ENCODE data around the gene SLC2A13. TPM values are rescaled to one million over a fixed set of nuclear protein-coding genes. Genes with fewer than 3 reads are reported as not detected.

The SLC2A13 gene
- total RNA-seq, 1 experiment from 2014 or later, result 1.6 TPM

GRCh38 chr12:40017488-40017887 is 88.4 kb downstream of the SLC2A13 start:
- H2AFZ ChIP-seq, result peak overlapping the region; percentile 35; the same call in 1 of the 2 replicates
- no peaks in the 10 kb centered on the region for H3K9me2 ChIP-seq (ENCODE audit: insufficient read depth)
- H3K36me3 ChIP-seq (ENCODE audit: low read depth), result no peaks in the 10 kb centered on the region
- no peaks in the 10 kb centered on the region for H3F3A ChIP-seq (ENCODE audit: insufficient read depth, low read depth)
- no peaks in the 10 kb centered on the region for H4K20me1 ChIP-seq (ENCODE audit: insufficient read depth)
- ChIA-PET POLR2A (ENCODE audit: unreplicated experiment) (no interaction called here), CTCF (no interaction called here)
- no peaks in the 10 kb centered on the region for H3K9me3 ChIP-seq (ENCODE audit: insufficient read depth, low read depth)
- H3K4me3 ChIP-seq, result no peak overlapping the region
- intact Hi-C loops (cut with micrococcal nuclease; ENCODE audit: unreplicated experiment), result no loop called here
- TF ChIP-seq CTCF (conservative IDR thresholded peaks at IDR 0.05), result no peak
- TF ChIP-seq EZH2 (IDR thresholded peaks at IDR 0.05; ENCODE audit: low read depth), result no peak
- peaks cover 10% of the 10 kb centered on the region; the same call in 1 of the 2 replicates for H3K4me1 ChIP-seq (replicated peaks; ENCODE audit: insufficient read depth)
- no TSS peak for BruUV-seq (replicated peaks)
- no peak for DNase-seq
- no peaks in the 10 kb centered on the region for H3K79me2 ChIP-seq (ENCODE audit: low read depth)
- no peak overlapping the region for H3K27ac ChIP-seq
- H3K27me3 ChIP-seq (ENCODE audit: insufficient read depth, low read depth), result no peaks in the 10 kb centered on the region
- H3K4me2 ChIP-seq, result no peak overlapping the region

GRCh38 chr12:40016980-40017379 is 88.9 kb downstream of the SLC2A13 start:
- H3K4me3 ChIP-seq, result no peak overlapping the region
- no peaks in the 10 kb centered on the region for H3K36me3 ChIP-seq (ENCODE audit: low read depth)
- no peaks in the 10 kb centered on the region for H4K20me1 ChIP-seq (ENCODE audit: insufficient read depth)
- no peaks in the 10 kb centered on the region for H3K9me3 ChIP-seq (ENCODE audit: insufficient read depth, low read depth)
- no peaks in the 10 kb centered on the region for H3K27me3 ChIP-seq (ENCODE audit: insufficient read depth, low read depth)
- no peaks in the 10 kb centered on the region for H3K9me2 ChIP-seq (ENCODE audit: insufficient read depth)
- no peaks in the 10 kb centered on the region for H3K79me2 ChIP-seq (ENCODE audit: low read depth)
- peaks cover 10% of the 10 kb centered on the region; the same call in 1 of the 2 replicates for H3K4me1 ChIP-seq (replicated peaks; ENCODE audit: insufficient read depth)
- peak overlapping the region; percentile 35; the same call in 1 of the 2 replicates for H2AFZ ChIP-seq
- intact Hi-C loops (cut with micrococcal nuclease; ENCODE audit: unreplicated experiment), result no loop called here
- CTCF ChIA-PET, result no interaction called here
- no peaks in the 10 kb centered on the region for H3F3A ChIP-seq (ENCODE audit: insufficient read depth, low read depth)
- H3K4me2 ChIP-seq, result no peak overlapping the region
- DNase-seq, result peak in 1 of 2 experiments; percentile 36
- BruUV-seq (replicated peaks), result no TSS peak
- H3K27ac ChIP-seq, result no peak overlapping the region
- TF ChIP-seq EZH2 (IDR thresholded peaks at IDR 0.05; ENCODE audit: low read depth) (no peak), CTCF (conservative IDR thresholded peaks at IDR 0.05) (no peak)
- POLR2A ChIA-PET (ENCODE audit: unreplicated experiment), result no interaction called here

- TF ChIP-seq EZH2 (IDR thresholded peaks at IDR 0.05; ENCODE audit: low read depth), result no peak
- TF ChIP-seq CTCF (conservative IDR thresholded peaks at IDR 0.05), result no peak
- no peaks in the 10 kb centered on the region for H3K36me3 ChIP-seq (ENCODE audit: low read depth)
- no peak overlapping the region for H3K4me2 ChIP-seq
- H3K27me3 ChIP-seq (ENCODE audit: insufficient read depth, low read depth), result no peaks in the 10 kb centered on the region
- no peaks in the 10 kb centered on the region for H3K9me3 ChIP-seq (ENCODE audit: insufficient read depth, low read depth)
- H3K4me1 ChIP-seq (replicated peaks; ENCODE audit: insufficient read depth), result peaks cover 10% of the 10 kb centered on the region; the same call in 1 of the 2 replicates
- H3K27ac ChIP-seq, result no peak overlapping the region
- H3F3A ChIP-seq (ENCODE audit: insufficient read depth, low read depth), result no peaks in the 10 kb centered on the region
- H3K4me3 ChIP-seq, result no peak overlapping the region
- intact Hi-C loops (cut with micrococcal nuclease; ENCODE audit: unreplicated experiment), result no loop called here
- H3K79me2 ChIP-seq (ENCODE audit: low read depth), result no peaks in the 10 kb centered on the region
- H2AFZ ChIP-seq, result no peak overlapping the region
- POLR2A ChIA-PET (ENCODE audit: unreplicated experiment), result no interaction called here
- H4K20me1 ChIP-seq (ENCODE audit: insufficient read depth), result no peaks in the 10 kb centered on the region
- BruUV-seq (replicated peaks), result no TSS peak
- H3K9me2 ChIP-seq (ENCODE audit: insufficient read depth), result no peaks in the 10 kb centered on the region
- CTCF ChIA-PET, result no interaction called here
- DNase-seq, result no peak
Observed at GRCh38 chr12:40015881-40016280, 90.0 kb downstream of the SLC2A13 start.
